Heart right ventricle (tissue), 16 donors: ENCODE measurements around the gene RSBN1L. TPM values are rescaled to one million over a fixed set of nuclear protein-coding genes. Genes with fewer than 3 reads are reported as not detected.

Source experiments
- ATAC-seq, 8 donors: fragments of 200-7000 bp; cut with Tn5 transposase; one replicate each; pipeline ENCODE4 v1.9.1; 2020; ENCODE audit warnings: mild to moderate bottlenecking in 8 of 8, moderate library complexity in 8 of 8, moderate number of reproducible peaks in 1 of 8
- DNase-seq, 2 donors: peaks; one replicate each; pipeline ENCODE4 v3.0.0-alpha.2; 2020
- H3K27ac ChIP-seq, 10 donors: fragments of 200-600 bp; sonication (generic) in 2 of 10; one replicate each; pipeline versions ENCODE4 v1.5.0 to v1.8.0; 2020 to 2022; ENCODE audit warnings: mild to moderate bottlenecking in 3 of 10
- H3K27me3 ChIP-seq, 7 donors: fragments of 200-600 bp; one replicate each; pipeline ENCODE4 v1.8.0; 2021 to 2022; ENCODE audit warnings: mild to moderate bottlenecking in 2 of 7
- H3K36me3 ChIP-seq, 9 donors: fragments of 200-600 bp; sonication (generic) in 1 of 9; one replicate each; pipeline versions ENCODE4 v1.5.0 to v1.8.0; 2020 to 2022; ENCODE audit warnings: mild to moderate bottlenecking in 2 of 9
- H3K4me1 ChIP-seq, 9 donors: fragments of 200-600 bp; sonication (generic) in 1 of 9; one replicate each; pipeline versions ENCODE4 v1.5.0 to v1.8.0; 2020 to 2022; ENCODE audit warnings: mild to moderate bottlenecking in 4 of 9
- H3K4me3 ChIP-seq, 10 donors: fragments of 200-600 bp; sonication (generic) in 2 of 10; one replicate each; pipeline versions ENCODE4 v1.5.0 to v1.8.0; 2020 to 2022; ENCODE audit warnings: mild to moderate bottlenecking in 7 of 10, moderate library complexity in 2 of 10
- H3K9me3 ChIP-seq, 11 donors: fragments of 200-600 bp in 10 of 11; sonication (generic) in 2 of 11; one replicate each; pipeline versions ENCODE4 v1.5.0 to v1.8.0; 2013 to 2022; ENCODE audit warnings: mild to moderate bottlenecking in 2 of 11, control low read depth in 1 of 11, moderate library complexity in 1 of 11
- WGBS, 2 donors: extraction: QIAGEN DNeasy Blood & Tissue Kit; methylation state at CpG; one replicate each; pipeline ENCODE4 v1.1.7; 2013; ENCODE audit warnings: inconsistent platforms in 1 of 2; 5-methylcytosine and 5-hydroxymethylcytosine counted together
- intact Hi-C, 10 donors: fragments of 100-400 bp; cut with DNase I; formaldehyde crosslinking; loops; one replicate each; pipeline versions ENCODE4 v1.11.1 to v1.14.2; 2022
- polyA plus RNA-seq, 2 donors: library from polyadenylated mRNA; stranded (reverse); fragments of 200-250 nt; gene quantifications; one replicate each; pipeline ENCODE4 v1.2.3, GENCODE V29; 2013
- total RNA-seq, 10 donors: library from RNA; stranded (reverse); fragmentation: NEBNext Ultra II Directional in 3 of 10; extraction: Animal tissue kit (Norgen Biotek cat#: 25700) in 3 of 10; gene quantifications; one replicate each; pipeline versions ENCODE4 v1.2.1 to v1.2.4, GENCODE V29; 2021 to 2023
- TF ChIP-seq, protein P1 (sequence below), 9 donors: fragments of 200-600 bp; sonication (generic) in 2 of 9; IDR thresholded peaks; one replicate each; pipeline versions ENCODE4 v1.5.0 to v1.8.0; 2021 to 2022; ENCODE audit warnings: antibody characterized with exemption in 9 of 9, mild to moderate bottlenecking in 5 of 9, moderate library complexity in 1 of 9
- donor health status: Arrhythmogenic right ventricular cardiomyopathy.
- donor health status: ischemic (EF 13 %, LVEDD 7.1; RV severe dilation, severe dysfunction).
- donor health status: healthy with polysubstance abuse.
- donor health status: DM: no; HTN: yes; CAD: no.
- donor health status: DM: no; HTN: no; CAD: no.
- donor health status: ischemic (EF 25% LVEDD 6.9; RV normal size, moderate dysfunction).
- donor health status: ischemic (EF 25% LVEDD 5.7; RV mildly dilated, moderate dysfunction).
- donor health status: healthy.
- donor health status: DM: yes; HTN: yes; CAD: no.
- donor health status: Ischemic cardiomyopathy.
- donor health status: ischemic (EF 35%, LVEDD 5.7; RV mildly dilated, moderate dysfunction).
- donor health status: nonischemic (EF 11% LVEDD 7.7; RV severe dilation, severe dysfunction).
- donor health status: DM: yes; HTN: yes; CAD: no.
- donor health status: PGD.
- donor health status: ischemic (EF 29% LVEDD 5.4; RV normal size, mild dysfunction).
- donor health status: nonischemic (EF 23%, LVEDD 6.1; RV moderate dilation, normal function).

Gene RSBN1L
- total and polyA plus RNA-seq, 12 donors: 3.3 to 11.8 (median 9.6) TPM

DNA sequence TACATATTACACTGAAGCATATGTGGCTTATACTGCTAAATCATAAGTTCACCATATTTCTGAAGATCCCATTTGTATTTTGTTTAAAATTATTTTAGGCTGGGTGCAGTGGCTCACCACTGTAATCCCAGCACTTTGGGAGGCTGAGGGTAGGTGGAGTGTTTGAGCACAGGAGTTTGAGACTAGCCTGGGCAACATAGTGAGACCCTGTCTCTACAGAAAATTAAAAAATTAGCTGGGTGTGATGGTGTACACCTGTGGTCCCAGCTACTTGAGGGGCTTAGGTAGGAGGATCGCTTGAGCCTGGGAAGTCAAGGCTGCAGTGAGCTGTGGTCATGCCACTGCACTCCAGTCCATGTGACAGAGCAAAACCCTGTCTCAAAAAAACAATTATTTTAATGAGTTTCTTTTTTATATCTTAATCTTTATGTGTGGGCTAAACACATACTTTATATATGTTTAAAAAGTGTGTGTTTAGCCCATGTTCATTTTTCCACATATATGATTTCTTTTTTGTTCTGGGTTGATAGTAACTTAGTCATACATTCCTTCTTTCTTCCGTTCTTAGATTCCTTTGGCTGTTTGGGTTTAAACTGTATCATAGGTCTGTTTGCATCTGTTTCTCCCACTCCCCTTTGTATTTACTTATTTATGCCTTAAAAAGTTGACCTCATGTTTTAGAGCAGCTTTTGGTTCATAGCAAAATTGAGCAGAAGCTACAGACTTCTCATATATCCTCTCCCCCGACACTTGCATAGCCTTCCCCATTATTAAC, 33.5 kb downstream of the RSBN1L start:
- no peak for ATAC-seq
- Histone ChIP-seq H3K27me3 (no peaks in the 10 kb centered on the region), H3K4me3 (no peak overlapping the region), H3K27ac (no peak overlapping the region), H3K36me3 (no peaks in the 10 kb centered on the region), H3K9me3 (no peaks in the 10 kb centered on the region), H3K4me1 (peaks cover 4 to 62% (median 46%) of the 10 kb centered on the region in 9 donors)
- TF ChIP-seq, protein P1, sequence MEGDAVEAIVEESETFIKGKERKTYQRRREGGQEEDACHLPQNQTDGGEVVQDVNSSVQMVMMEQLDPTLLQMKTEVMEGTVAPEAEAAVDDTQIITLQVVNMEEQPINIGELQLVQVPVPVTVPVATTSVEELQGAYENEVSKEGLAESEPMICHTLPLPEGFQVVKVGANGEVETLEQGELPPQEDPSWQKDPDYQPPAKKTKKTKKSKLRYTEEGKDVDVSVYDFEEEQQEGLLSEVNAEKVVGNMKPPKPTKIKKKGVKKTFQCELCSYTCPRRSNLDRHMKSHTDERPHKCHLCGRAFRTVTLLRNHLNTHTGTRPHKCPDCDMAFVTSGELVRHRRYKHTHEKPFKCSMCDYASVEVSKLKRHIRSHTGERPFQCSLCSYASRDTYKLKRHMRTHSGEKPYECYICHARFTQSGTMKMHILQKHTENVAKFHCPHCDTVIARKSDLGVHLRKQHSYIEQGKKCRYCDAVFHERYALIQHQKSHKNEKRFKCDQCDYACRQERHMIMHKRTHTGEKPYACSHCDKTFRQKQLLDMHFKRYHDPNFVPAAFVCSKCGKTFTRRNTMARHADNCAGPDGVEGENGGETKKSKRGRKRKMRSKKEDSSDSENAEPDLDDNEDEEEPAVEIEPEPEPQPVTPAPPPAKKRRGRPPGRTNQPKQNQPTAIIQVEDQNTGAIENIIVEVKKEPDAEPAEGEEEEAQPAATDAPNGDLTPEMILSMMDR (IDR thresholded peaks at IDR 0.05): no peak
- DNase-seq: no peak
- intact Hi-C loops: no loop called here
- 85 to 87% methylated on average over 3 of the region's 3 CpGs for WGBS, 2 donors

GRCh38 chr7:77731716-77732115, 35.5 kb downstream of the RSBN1L start:
- H3K27ac ChIP-seq: no peak overlapping the region
- ATAC-seq (no peak), DNase-seq (no peak)
- peaks cover 4 to 76% (median 52%) of the 10 kb centered on the region in 9 donors for H3K4me1 ChIP-seq
- intact Hi-C loops: no loop called here
- H3K36me3 ChIP-seq: peaks cover 0 to 7% (median 0%) of the 10 kb centered on the region in 9 donors
- H3K9me3 ChIP-seq: no peaks in the 10 kb centered on the region
- H3K27me3 ChIP-seq: no peaks in the 10 kb centered on the region
- TF ChIP-seq, protein P1 (IDR thresholded peaks at IDR 0.05): no peak
- no peak overlapping the region for H3K4me3 ChIP-seq
- 38 to 43% methylated on average over 1 of the region's 1 CpG for WGBS, 2 donors

DNA sequence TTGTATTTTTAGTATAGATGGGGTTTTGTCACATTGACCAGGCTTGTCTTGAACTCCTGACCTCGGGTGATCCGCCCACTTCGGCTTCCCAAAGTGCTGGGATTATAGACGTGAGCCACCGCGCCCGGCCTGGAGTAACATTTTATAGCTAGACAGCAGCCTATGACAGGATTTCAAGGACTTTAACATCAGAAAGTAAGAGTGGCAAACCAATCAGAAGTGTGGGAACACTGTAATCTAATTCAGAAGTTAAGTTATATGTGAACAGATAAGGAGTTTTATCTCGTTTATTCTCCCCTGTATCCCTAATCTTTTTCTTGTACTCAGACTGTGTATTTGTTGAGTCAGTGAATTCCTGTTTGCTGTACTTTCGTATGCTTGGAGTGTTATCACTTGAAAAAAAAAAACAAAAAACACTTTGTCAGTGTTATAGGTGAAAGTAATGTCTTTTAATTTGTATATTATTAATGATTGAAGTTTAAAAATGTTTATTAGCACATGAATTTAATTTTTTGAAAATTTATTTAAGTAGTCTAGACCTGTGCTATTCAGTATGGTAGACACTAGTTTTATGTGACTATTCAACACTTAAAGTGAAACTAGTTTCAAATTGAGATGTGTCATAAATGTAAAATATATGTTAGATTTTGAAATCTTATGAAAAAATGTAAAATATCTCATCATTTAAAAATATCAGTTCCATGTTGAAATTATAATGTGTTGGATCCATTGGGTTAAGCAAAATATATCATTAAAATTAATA, 38.6 kb downstream of the RSBN1L start:
- intact Hi-C loops: loop anchor here in 1 of 10 donors (5.0 kb wide), 1 partner anchor 38 kb away; the partner anchor contains the start of gene RSBN1L
- DNase-seq: no peak
- 60 to 71% methylated on average over 9 of the region's 9 CpGs for WGBS, 2 donors
- peaks cover 0 to 45% (median 28%) of the 10 kb centered on the region in 9 donors for H3K4me1 ChIP-seq
- H3K9me3 ChIP-seq: no peaks in the 10 kb centered on the region
- no peak for ATAC-seq
- no peak overlapping the region for H3K4me3 ChIP-seq
- H3K27me3 ChIP-seq: no peaks in the 10 kb centered on the region
- H3K27ac ChIP-seq: no peak overlapping the region
- peaks cover 0 to 30% (median 0%) of the 10 kb centered on the region in 9 donors for H3K36me3 ChIP-seq
- TF ChIP-seq, protein P1 (IDR thresholded peaks at IDR 0.05): no peak

GRCh38 chr7:77735457-77735856, 39.2 kb downstream of the RSBN1L start:
- H3K4me1 ChIP-seq: peaks cover 0 to 39% (median 23%) of the 10 kb centered on the region in 9 donors
- no peak for ATAC-seq
- H3K27ac ChIP-seq: no peak overlapping the region
- no peak overlapping the region for H3K4me3 ChIP-seq
- H3K9me3 ChIP-seq: no peaks in the 10 kb centered on the region
- 90 to 95% methylated on average over 1 of the region's 1 CpG for WGBS, 2 donors
- H3K27me3 ChIP-seq: no peaks in the 10 kb centered on the region
- TF ChIP-seq, protein P1 (IDR thresholded peaks at IDR 0.05): no peak
- peaks cover 0 to 30% (median 0%) of the 10 kb centered on the region in 9 donors for H3K36me3 ChIP-seq
- intact Hi-C loops: loop anchor here in 1 of 10 donors (5.0 kb wide), 1 partner anchor 38 kb away; the partner anchor contains the start of gene RSBN1L
- DNase-seq: no peak
